HG02610 (cell line): ENCODE measurements around the gene EFNB2.
A peak's percentile ranks its signal among the peaks of the same experiment; 100 is the strongest.

Experiments used
- ATAC-seq: cut with Tn5 transposase; IDR thresholded peaks from one replicate; pipeline ENCODE4 v1.9.1; 2021; ENCODE audit warnings: mild to moderate bottlenecking, moderate library complexity; ENCODE audit not compliant: unreplicated experiment

Gene EFNB2

GRCh38 chr13:106503730-106504453 lies 31.6 kb downstream of the EFNB2 start:
- ATAC-seq, result no peak

GRCh38 chr13:106503272-106503671 lies 32.2 kb downstream of the EFNB2 start:
- no peak for ATAC-seq

- ATAC-seq, result no peak
These were observed 35.0 kb downstream of the EFNB2 start for GRCh38 chr13:106500445-106500844.

DNA sequence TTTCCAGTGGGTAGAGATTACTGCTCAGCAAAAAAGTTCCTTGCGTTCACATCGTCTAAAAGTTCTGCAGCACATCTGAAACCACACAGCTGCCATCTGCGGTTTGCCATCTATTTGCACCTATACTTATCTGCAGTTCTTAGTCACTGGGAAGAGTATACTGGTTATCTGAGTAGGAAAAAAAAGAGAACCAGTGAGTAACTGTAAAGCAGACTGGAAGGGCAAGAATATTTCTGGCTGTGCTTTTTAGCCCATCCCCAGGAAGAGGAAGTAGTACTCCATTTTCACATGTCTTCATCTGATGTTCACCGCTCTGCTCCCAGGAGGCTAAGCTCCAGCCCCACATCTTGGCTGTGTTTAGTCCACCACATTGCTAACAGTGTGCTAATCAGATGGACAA lies 35.6 kb downstream of the EFNB2 start:
- peak; percentile 68 for ATAC-seq

DNA sequence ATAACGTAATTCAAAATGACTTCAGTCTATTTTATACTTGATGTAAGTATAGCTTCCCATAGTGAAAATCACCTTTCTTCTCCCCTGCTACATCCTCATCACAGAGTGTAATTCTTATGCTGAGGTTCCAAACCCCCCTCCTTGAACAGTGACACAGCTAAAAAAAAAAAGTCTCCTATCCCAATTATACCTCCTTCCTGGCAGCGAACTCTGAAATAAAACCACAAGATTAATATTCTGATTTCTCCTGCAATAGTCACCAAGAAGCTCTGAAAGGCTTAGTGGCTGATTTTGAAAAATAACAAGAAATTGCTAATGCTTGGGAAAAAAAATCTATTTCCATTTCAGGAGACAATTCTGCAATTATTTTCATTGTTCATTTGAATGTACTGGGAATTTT lies 36.3 kb downstream of the EFNB2 start:
- ATAC-seq, result no peak

- no peak for ATAC-seq
These were observed 36.9 kb downstream of the EFNB2 start for GRCh38 chr13:106498571-106498970.

DNA sequence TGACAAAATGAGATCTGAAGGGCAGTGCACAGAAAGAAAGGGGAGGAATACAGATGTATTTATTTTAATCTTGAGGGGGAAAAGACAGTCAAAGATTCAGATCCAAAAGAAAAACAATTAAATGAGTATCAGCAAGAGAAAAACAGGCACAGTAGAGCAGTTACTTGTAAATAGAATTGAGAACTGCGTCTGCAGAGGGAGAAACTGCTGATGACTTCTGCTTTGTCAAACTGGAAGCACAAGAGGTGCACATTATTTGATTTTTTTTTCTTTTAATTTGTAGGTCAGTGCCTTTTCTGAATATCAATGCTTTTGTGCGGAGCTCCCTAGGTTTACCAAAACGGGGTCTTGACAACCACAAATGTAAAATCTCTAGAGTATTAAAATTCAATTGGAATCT lies 37.3 kb downstream of the EFNB2 start:
- ATAC-seq, result no peak

GRCh38 chr13:106497079-106497478 lies 38.4 kb downstream of the EFNB2 start:
- no peak for ATAC-seq

DNA sequence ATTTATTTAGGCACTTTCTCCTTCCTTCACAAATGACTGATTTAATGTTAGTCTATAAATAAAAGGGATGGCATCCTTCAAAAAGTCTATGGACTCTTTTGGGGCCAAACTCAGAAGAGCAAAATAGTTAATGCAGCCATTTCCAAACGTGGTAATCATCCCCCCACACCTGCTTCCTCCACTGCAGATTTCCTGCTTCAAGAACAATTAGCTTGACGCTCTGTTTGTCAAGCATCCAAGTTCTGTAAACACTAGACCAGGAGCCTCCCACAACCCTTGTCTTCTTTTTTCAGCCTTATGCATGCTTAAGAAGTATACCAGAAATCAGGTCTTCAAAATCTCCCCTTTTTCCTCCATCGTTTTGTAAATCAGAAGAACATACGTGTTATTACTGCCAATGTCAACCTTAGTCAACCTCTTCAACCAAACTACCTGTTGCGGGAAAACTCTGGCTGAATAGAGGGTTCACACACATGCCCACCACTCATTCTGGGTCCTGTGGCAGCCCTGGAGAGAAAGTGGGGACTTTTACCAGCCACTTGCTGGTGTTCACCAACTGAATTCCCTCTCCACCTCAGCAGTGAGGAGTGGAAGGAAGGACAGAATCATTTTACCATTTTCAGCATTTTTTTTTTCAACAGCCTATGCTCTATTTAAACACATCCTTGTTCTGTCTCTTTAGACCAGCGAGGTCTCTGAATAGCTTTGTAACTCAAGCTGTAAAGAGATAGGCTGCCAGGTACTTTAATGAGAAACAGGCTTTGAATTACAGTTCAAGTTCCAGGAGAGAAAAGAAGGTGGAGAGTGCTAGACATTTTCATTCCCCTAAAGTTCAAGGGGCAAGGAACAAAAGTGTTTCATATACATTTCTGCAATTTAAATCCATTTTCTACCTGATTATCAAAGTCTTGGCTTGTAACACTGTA lies 39.1 kb downstream of the EFNB2 start:
- ATAC-seq, result no peak

DNA sequence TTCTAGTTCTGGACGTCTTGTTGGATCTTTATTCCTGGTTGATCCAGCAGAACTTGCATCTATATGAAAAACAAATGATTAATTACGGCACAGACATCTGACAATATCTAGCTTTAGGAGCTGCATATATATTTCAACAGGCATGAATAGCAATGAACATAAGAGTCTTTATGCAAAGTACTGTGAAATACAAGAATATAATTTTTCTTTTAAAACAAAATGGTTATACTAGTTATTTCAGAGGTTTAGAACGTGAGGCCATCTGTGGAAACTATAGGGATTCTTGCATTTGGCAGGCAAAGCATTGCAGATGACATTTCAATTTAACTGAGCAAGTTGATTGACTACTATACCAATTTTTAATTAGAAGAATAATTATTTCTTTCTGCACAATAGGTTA lies 40.5 kb downstream of the EFNB2 start:
- ATAC-seq, result no peak

DNA sequence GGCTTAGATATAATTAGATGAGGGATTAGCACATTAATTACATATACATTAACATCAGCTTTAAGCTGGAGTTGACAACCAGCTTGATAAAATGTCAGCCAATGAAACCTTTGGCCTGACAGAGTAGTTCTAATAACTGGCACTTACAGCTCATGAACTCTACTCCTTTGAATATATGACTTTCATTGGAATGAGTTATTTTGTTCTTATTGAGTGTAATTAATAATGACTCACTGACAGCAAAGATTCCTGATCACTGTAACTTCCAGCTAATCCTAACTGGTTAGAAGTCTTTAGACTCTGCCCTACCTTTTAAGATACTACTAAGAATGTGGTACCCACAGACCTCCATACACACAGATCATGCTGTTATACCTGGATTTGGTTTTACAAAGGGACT lies 41.0 kb downstream of the EFNB2 start:
- ATAC-seq, result no peak

DNA sequence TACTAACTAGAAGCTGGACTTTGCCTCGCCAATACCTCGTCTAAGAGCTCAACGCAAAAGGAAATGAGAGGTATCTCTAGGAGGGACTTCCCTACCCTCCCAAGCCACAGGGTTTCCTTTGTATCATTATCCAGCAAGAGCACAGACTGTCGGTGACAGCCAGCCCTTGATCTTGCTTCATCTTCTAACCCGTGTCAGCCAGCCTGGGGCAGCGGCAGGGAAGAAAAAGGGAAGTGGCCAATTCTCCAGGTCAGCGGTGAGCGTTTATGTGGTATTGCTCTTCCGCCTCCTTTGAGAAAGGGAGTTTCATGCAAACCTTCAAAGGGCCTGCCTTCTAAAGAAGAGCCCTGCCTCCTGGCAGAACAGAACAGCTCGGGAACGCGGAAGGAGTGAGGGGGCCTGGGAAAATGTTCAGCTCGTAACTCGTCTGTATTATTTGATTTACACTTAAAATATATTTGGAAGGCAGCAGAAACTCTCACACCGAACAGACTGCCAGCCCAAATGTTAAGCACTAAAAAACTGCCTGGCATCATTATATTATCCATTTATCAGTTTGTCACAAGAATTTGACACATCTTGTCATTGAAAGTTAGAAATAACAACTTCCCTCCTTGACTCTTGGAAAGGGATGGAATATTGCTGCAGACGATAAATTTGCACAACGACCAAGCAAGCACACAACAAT lies 41.8 kb downstream of the EFNB2 start:
- peak; percentile 92 for ATAC-seq

DNA sequence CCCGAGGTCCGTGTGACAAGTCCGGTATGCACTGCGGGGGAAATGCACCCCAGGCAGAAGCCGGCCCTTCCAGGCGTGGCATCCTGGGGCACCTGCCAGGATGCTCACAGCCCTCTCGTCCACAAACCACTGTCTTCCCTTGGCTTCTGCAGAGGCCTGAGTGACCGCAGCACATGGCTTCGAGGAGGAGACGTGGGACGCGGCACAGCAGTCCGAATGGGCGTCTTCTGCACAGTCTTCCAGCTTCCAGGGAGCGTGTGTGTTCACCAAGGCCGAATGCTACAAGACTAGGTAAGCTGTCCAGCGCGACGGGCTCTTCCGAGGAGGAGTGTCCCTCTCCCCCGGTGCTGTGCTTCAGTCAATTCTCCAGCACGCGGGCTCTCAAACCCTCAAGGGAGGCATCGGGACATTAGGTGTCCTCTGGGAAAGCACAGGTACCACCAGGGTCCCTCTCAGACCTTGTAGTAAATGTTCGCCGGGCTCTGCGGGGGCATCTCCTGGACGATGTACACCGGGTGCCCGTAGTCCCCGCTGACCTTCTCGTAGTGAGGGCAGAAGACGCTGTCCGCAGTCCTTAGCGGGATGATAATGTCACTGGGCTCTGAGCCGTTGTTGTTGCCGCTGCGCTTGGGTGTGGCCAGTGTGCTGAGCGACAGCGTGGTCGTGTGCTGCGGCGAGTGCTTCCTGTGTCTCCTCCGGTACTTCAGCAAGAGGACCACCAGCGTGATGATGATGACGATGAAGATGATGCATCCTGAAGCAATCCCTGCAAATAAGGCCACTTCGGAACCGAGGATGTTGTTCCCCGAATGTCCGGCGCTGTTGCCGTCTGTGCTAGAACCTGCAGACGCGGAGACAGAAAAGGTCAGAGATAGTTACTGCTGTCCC lies 42.6 kb downstream of the EFNB2 start:
- ATAC-seq, result no peak

GRCh38 chr13:106491928-106492587 lies 43.4 kb downstream of the EFNB2 start:
- ATAC-seq, result no peak

- no peak for ATAC-seq
These were observed 44.0 kb downstream of the EFNB2 start for GRCh38 chr13:106491463-106491862.

DNA sequence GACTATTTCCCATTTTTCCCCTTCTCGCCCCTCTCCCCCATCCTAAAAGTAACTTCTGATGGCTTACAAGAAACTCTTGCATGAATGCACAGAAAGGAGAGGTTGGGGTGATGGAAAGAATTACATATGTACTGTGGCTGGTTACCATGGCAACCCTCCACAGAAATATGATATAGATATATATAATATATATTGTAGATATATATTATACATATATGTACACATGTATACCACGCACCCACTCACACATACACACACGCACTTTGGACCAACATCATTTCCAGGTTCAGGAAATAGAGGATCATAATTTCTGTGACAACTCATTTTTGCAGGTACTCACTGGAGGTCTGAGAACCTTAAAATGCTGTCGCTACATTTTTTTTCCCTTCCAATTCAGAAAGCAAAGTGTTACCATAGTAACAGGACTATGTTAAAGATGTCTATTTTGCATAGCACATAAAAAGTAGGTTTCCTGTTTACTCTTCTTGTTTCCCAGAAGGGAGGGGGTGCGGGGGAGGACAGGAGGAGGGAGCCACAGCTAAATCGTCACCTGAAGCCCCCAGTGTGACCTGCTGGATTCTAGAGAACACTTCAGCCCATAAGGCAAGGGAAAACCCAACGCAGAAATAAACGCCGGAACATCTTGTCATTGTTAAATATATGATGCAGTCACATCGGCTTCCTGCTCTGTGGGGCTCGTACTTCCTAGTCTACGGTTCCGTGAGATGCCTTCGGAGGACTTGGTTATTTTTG lies 44.7 kb downstream of the EFNB2 start:
- no peak for ATAC-seq

DNA sequence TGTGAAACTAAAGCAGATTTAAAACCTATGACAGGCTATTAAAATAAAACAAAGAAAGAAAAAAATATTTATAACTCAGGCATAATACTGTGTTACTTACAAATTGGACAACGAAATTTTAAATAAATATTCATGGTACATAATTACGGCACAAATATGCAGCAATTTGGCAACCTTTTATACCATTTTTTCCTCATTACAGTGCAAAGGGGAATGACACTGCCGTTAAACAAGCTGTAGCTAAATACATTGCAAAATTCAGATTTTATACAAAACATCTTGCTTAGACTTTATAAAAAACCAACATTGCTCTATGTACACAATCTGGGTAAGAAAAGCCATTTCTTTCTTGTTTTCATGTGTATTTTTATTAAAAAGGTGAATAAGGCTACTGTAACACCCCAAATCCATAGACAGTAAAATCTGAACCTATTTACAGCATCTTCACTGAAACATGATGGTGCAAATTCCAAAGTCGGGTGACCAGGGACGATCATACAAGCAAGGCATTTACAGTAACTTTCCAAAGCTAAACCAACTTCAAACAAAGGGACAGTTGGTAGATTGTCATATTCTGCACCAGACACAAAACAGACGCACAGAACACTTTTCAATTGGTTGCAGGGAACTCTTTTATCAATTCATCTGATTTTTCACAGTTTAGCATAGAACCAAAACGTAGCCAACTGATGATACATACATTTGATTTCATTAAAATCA lies 45.5 kb downstream of the EFNB2 start:
- ATAC-seq, result no peak

GRCh38 chr13:106488686-106489085 lies 46.8 kb downstream of the EFNB2 start:
- ATAC-seq, result no peak

DNA sequence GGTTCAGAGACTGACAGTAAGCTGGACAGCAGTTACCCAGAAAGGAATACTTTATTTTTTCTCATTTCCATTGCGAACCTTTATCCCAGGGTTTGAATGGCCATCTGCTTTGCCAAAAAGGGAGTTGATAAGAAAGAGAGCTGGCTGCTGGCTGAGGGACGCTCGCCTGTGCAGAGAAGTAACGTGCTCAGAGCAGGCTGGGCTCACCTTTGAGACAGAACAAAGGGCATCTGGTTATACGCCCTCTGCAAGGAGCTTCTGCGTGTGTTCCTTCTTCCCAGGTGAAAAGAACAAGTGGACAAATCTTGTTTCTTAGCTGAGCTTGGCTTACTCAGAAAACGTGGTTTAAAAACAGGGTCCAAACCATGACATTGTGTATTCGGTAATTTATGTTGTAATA lies 47.4 kb downstream of the EFNB2 start:
- no peak for ATAC-seq
